Loucy (cell line): Measurements from ENCODE around the gene UFD1.

ENCODE experiments used
- H2AFZ ChIP-seq: fragments of 200-600 bp; sonication (generic); 2 replicates; pipeline ENCODE4 v1.6.0; 2016; ENCODE audit warnings: antibody characterized with exemption, mild to moderate bottlenecking, low read length, moderate library complexity
- H3F3A ChIP-seq: fragments of 200-600 bp; 2 replicates; pipeline ENCODE4 v1.6.0; 2016; ENCODE audit warnings: antibody characterized with exemption, low read depth, mild to moderate bottlenecking
- H3K27me3 ChIP-seq: fragments of 200-600 bp; sonication (generic); 2 replicates; pipeline ENCODE4 v1.6.1; 2014; ENCODE audit warnings: low read length, mild to moderate bottlenecking; ENCODE audit not compliant: insufficient read depth, poor library complexity, severe bottlenecking
- H3K36me3 ChIP-seq: fragments of 200-600 bp; sonication (generic); 2 replicates; pipeline ENCODE4 v1.6.1; 2016; ENCODE audit warnings: low read length; ENCODE audit not compliant: insufficient read depth
- H3K4me1 ChIP-seq: fragments of 200-600 bp; sonication (generic); 2 replicates; pipeline ENCODE4 v1.5.1; 2014; ENCODE audit warnings: low read length, mild to moderate bottlenecking; ENCODE audit not compliant: insufficient read depth, poor library complexity, severe bottlenecking
- H3K4me2 ChIP-seq: fragments of 200-600 bp; sonication (generic); 2 replicates; pipeline ENCODE4 v1.6.0; 2014; ENCODE audit warnings: antibody characterized with exemption, low read length, low read depth, mild to moderate bottlenecking; ENCODE audit not compliant: poor library complexity, severe bottlenecking
- H3K4me3 ChIP-seq: fragments of 200-600 bp; sonication (generic); 2 replicates; pipeline ENCODE4 v1.5.1; 2014; ENCODE audit warnings: low read length, mild to moderate bottlenecking, mixed read lengths; ENCODE audit not compliant: poor library complexity, severe bottlenecking
- H3K79me2 ChIP-seq: fragments of 200-600 bp; sonication (generic); 2 replicates; pipeline ENCODE4 v1.6.1; 2014; ENCODE audit warnings: low read length; ENCODE audit not compliant: insufficient read depth
- H3K9ac ChIP-seq: fragments of 200-600 bp; sonication (generic); 2 replicates; pipeline ENCODE4 v1.6.0; 2014; ENCODE audit warnings: mild to moderate bottlenecking, low read depth, low read length, moderate library complexity; ENCODE audit not compliant: poor library complexity, severe bottlenecking
- H3K9me2 ChIP-seq: fragments of 200-600 bp; sonication (generic); replicated peaks from 2 replicates; pipeline ENCODE4 v1.6.1; 2016; ENCODE audit warnings: low read depth, low read length, mixed read lengths
- H3K9me3 ChIP-seq: fragments of 200-600 bp; sonication (generic); 2 replicates; pipeline ENCODE4 v1.6.1; 2014; ENCODE audit warnings: mild to moderate bottlenecking, antibody characterized with exemption, low read length, low read depth; ENCODE audit not compliant: insufficient read depth
- H4K20me1 ChIP-seq: fragments of 200-600 bp; sonication (generic); 2 replicates; pipeline ENCODE4 v1.6.0; 2014; ENCODE audit warnings: antibody characterized with exemption, low read length, mild to moderate bottlenecking; ENCODE audit not compliant: insufficient read depth, poor library complexity, severe bottlenecking
- EZH2phosphoT487 ChIP-seq: fragments of 200-600 bp; IDR thresholded peaks from 2 replicates; pipeline ENCODE4 v1.6.1; 2018; ENCODE audit warnings: antibody characterized with exemption, mild to moderate bottlenecking, moderate library complexity, borderline replicate concordance
- TF ChIP-seq, protein P1 (sequence below): fragments of 200-600 bp; sonication (generic); conservative IDR thresholded peaks from 2 replicates; pipeline ENCODE4 v1.5.1; 2014; ENCODE audit warnings: mild to moderate bottlenecking, antibody characterized with exemption, low read length

Gene UFD1

DNA sequence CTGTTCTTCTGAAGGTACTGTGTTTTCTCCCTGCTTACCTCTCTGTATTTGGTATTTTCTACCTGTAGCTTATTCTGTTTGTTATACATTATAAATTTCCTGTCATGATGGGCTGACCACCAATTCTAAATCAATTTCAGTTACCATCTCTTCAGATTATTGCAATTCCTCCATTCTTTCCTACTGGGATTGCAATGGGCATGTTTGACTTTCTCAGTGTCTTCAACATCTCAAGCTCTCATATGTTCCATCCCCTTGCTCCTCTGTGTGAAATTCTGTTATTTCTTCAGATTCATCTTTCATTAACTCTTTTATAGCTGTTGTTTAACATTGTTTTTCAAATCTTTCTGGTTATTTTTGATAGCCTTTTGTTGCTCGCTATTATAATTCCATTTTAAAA, 16.0 kb downstream of the UFD1 start:
- no peak overlapping the region for H3K4me2 ChIP-seq
- H3K9me3 ChIP-seq = no peaks in the 10 kb centered on the region
- no peak overlapping the region for H2AFZ ChIP-seq
- TF ChIP-seq EZH2phosphoT487 = no peak
- TF ChIP-seq, protein P1, sequence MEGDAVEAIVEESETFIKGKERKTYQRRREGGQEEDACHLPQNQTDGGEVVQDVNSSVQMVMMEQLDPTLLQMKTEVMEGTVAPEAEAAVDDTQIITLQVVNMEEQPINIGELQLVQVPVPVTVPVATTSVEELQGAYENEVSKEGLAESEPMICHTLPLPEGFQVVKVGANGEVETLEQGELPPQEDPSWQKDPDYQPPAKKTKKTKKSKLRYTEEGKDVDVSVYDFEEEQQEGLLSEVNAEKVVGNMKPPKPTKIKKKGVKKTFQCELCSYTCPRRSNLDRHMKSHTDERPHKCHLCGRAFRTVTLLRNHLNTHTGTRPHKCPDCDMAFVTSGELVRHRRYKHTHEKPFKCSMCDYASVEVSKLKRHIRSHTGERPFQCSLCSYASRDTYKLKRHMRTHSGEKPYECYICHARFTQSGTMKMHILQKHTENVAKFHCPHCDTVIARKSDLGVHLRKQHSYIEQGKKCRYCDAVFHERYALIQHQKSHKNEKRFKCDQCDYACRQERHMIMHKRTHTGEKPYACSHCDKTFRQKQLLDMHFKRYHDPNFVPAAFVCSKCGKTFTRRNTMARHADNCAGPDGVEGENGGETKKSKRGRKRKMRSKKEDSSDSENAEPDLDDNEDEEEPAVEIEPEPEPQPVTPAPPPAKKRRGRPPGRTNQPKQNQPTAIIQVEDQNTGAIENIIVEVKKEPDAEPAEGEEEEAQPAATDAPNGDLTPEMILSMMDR = no peak
- no peaks in the 10 kb centered on the region for H4K20me1 ChIP-seq
- no peaks in the 10 kb centered on the region for H3K79me2 ChIP-seq
- H3K4me1 ChIP-seq = no peaks in the 10 kb centered on the region
- H3K9ac ChIP-seq = no peak overlapping the region
- H3K4me3 ChIP-seq = no peak overlapping the region
- no peaks in the 10 kb centered on the region for H3F3A ChIP-seq
- H3K9me2 ChIP-seq = no peaks in the 10 kb centered on the region
- H3K27me3 ChIP-seq = no peaks in the 10 kb centered on the region
- peaks cover 61% of the 10 kb centered on the region; the same call in 1 of the 2 replicates for H3K36me3 ChIP-seq

DNA sequence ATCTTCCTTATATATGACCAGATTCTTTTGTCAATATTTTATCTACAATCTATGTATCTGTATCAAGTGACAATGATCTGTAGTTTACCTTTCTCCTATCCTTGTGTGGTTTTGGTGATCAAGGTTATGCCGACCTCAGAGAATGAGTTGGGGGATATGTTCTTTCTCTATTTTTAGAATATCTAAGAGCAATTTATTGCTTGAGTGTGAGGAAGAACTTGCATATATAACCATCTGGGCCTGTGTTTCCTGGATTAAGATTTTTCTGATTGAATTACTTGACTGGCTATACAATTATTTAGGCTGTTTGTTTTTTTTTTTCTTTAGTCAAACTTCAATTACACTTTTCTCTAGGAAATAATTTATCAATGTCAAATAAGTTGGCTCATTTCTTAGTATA, 17.5 kb downstream of the UFD1 start:
- no peak for TF ChIP-seq EZH2phosphoT487
- TF ChIP-seq, protein P1 = no peak
- Histone ChIP-seq H3K36me3 (peaks cover 58% of the 10 kb centered on the region; the same call in 1 of the 2 replicates), H3K9me2 (no peaks in the 10 kb centered on the region)

DNA sequence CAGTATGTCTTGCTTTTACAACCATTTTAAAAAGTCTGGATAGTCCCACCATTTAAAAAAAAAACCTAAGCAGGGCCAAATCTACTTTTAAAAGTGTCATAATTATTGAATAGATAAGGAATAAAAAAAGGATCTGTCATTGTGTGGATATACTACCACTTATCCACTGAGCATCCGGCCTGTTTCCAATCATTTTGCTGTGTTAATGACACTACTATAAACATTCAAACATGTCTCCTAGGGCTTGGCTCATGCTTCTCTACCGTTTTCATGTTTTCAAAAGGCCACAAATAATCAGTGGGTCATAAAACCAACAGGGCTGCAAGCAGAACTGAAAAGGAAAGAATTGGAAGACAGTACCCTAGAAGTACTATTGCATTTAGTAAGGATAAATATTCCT, 19.0 kb downstream of the UFD1 start:
- Histone ChIP-seq H3F3A (no peaks in the 10 kb centered on the region), H3K9me3 (no peaks in the 10 kb centered on the region), H3K27me3 (no peaks in the 10 kb centered on the region), H4K20me1 (no peaks in the 10 kb centered on the region), H3K4me1 (no peaks in the 10 kb centered on the region), H3K36me3 (peaks cover 58% of the 10 kb centered on the region; the same call in 1 of the 2 replicates), H2AFZ (no peak overlapping the region), H3K9ac (no peak overlapping the region), H3K9me2 (no peaks in the 10 kb centered on the region), H3K4me2 (no peak overlapping the region), H3K4me3 (no peak overlapping the region), H3K79me2 (no peaks in the 10 kb centered on the region)
- TF ChIP-seq, protein P1 = no peak
- TF ChIP-seq EZH2phosphoT487 = no peak

More for the DNA sequence above, 17.5 kb downstream of the UFD1 start:
- Histone ChIP-seq H3K27me3 (no peaks in the 10 kb centered on the region), H2AFZ (no peak overlapping the region), H3K4me2 (no peak overlapping the region), H3K79me2 (no peaks in the 10 kb centered on the region), H3K9ac (no peak overlapping the region), H3K4me1 (no peaks in the 10 kb centered on the region), H3K4me3 (no peak overlapping the region), H3F3A (no peaks in the 10 kb centered on the region), H3K9me3 (no peaks in the 10 kb centered on the region), H4K20me1 (no peaks in the 10 kb centered on the region)
